Liver (tissue), 9 donors: ENCODE measurements around the gene TULP4. TPM values are rescaled to one million over a fixed set of nuclear protein-coding genes. Genes with fewer than 3 reads are reported as not detected.
"Not testable (repeated sequence)": the region's sequence is repeated elsewhere in the genome, so short reads cannot be mapped to it uniquely, and the experiment has no call there.

Experiments used
- DNase-seq: peaks from one replicate; pipeline ENCODE4 v3.0.0-alpha.2; 2017; ENCODE audit warnings: low spot score
- H3K27ac ChIP-seq, 2 donors: one replicate each; pipeline ENCODE4 v1.7.0; 2013; ENCODE audit warnings: inconsistent platforms in 2 of 2, low read length in 2 of 2, control low read depth in 1 of 2, low read depth in 1 of 2, mild to moderate bottlenecking in 1 of 2
- H3K27me3 ChIP-seq, 4 donors: one replicate each; pipeline versions ENCODE4 v1.6.1 to v1.7.0; 2013; ENCODE audit warnings: low read length in 3 of 4, inconsistent platforms in 1 of 4, mild to moderate bottlenecking in 1 of 4, moderate library complexity in 1 of 4; ENCODE audit not compliant: control insufficient read depth in 4 of 4, insufficient read depth in 4 of 4
- H3K36me3 ChIP-seq, 4 donors: one replicate each; pipeline versions ENCODE4 v1.6.1 to v1.7.0; 2013; ENCODE audit warnings: low read length in 3 of 4, mild to moderate bottlenecking in 3 of 4, low read depth in 1 of 4, moderate library complexity in 1 of 4; ENCODE audit not compliant: control insufficient read depth in 4 of 4, insufficient read depth in 3 of 4
- H3K4me1 ChIP-seq, 4 donors: one replicate each; pipeline versions ENCODE4 v1.6.1 to v1.7.0; 2013; ENCODE audit warnings: low read length in 3 of 4, mild to moderate bottlenecking in 3 of 4, moderate library complexity in 1 of 4; ENCODE audit not compliant: control insufficient read depth in 4 of 4, insufficient read depth in 4 of 4
- H3K4me3 ChIP-seq, 3 donors: one replicate each; pipeline versions ENCODE4 v1.6.1 to v1.7.0; 2013; ENCODE audit warnings: low read length in 3 of 3, control low read depth in 1 of 3, low read depth in 1 of 3, mild to moderate bottlenecking in 1 of 3
- H3K9ac ChIP-seq, 2 donors: one replicate each; pipeline ENCODE4 v1.7.0; 2013; ENCODE audit warnings: low read length in 2 of 2, mild to moderate bottlenecking in 2 of 2, moderate library complexity in 2 of 2, control low read depth in 1 of 2, low read depth in 1 of 2
- H3K9me3 ChIP-seq, 4 donors: one replicate each; pipeline versions ENCODE4 v1.6.1 to v1.7.0; 2013; ENCODE audit warnings: low read length in 3 of 4; ENCODE audit not compliant: control insufficient read depth in 4 of 4
- EGR1 ChIP-seq, 2 donors: IDR thresholded peaks; 2 replicates each; pipeline ENCODE4 v1.6.1; 2016 to 2018; ENCODE audit warnings: antibody characterized with exemption in 2 of 2, low read depth in 2 of 2
- FOXA2 ChIP-seq: IDR thresholded peaks from 2 replicates; pipeline ENCODE4 v1.6.1; 2016; ENCODE audit warnings: antibody characterized with exemption
- GABPA ChIP-seq, 2 donors: IDR thresholded peaks in 1 of 2; conservative IDR thresholded peaks in 1 of 2; 2 replicates each; pipeline ENCODE4 v1.6.1; 2016; ENCODE audit warnings: antibody characterized with exemption in 2 of 2, mild to moderate bottlenecking in 1 of 2, moderate library complexity in 1 of 2
- HNF4A ChIP-seq, 2 donors: conservative IDR thresholded peaks; 2 replicates each; pipeline ENCODE4 v1.6.1; 2016; ENCODE audit warnings: antibody characterized with exemption in 2 of 2, mild to moderate bottlenecking in 2 of 2
- NR2F2 ChIP-seq: IDR thresholded peaks from 2 replicates; pipeline ENCODE4 v1.6.1; 2016; ENCODE audit warnings: antibody characterized with exemption
- RAD21 ChIP-seq, 2 donors: IDR thresholded peaks; 2 replicates each; pipeline ENCODE4 v1.6.1; 2016; ENCODE audit warnings: antibody characterized with exemption in 2 of 2, mild to moderate bottlenecking in 2 of 2
- SP1 ChIP-seq: IDR thresholded peaks from 2 replicates; pipeline ENCODE4 v1.6.1; 2018; ENCODE audit warnings: antibody characterized with exemption, mild to moderate bottlenecking
- YY1 ChIP-seq: IDR thresholded peaks from 2 replicates; pipeline ENCODE4 v1.6.1; 2016; ENCODE audit warnings: antibody characterized with exemption, mild to moderate bottlenecking
- WGBS: extraction: QIAGEN DNeasy Blood & Tissue Kit; methylation state at CpG from one replicate; pipeline ENCODE4 v1.1.7; 2013; 5-methylcytosine and 5-hydroxymethylcytosine counted together
- polyA plus RNA-seq, 2 donors: library from polyadenylated mRNA; stranded (reverse) in 1 of 2; unstranded in 1 of 2; fragments of 200-250 nt in 1 of 2; fragments of >200 nt in 1 of 2; fragmentation: Nextera tagmentation in 1 of 2; extraction: Ambion mirVana in 1 of 2; gene quantifications; one replicate each; pipeline versions ENCODE4 v1.2.1 to v1.2.3, GENCODE V29; 2013 to 2015
- total RNA-seq, 2 donors: library from RNA; depleted of rRNA; stranded (reverse); fragments of >200 nt; gene quantifications; one replicate each; pipeline ENCODE4 v1.2.3, GENCODE V29; 2014
- TF ChIP-seq, protein P1 (sequence below): IDR thresholded peaks from 2 replicates; pipeline ENCODE4 v1.6.1; 2016; ENCODE audit warnings: antibody characterized with exemption
- TF ChIP-seq, protein P2 (sequence below): IDR thresholded peaks from 2 replicates; pipeline ENCODE4 v1.6.1; 2016; ENCODE audit warnings: antibody characterized with exemption, mild to moderate bottlenecking
- TF ChIP-seq, protein P3 (sequence below): IDR thresholded peaks from 2 replicates; pipeline ENCODE4 v1.6.1; 2016; ENCODE audit warnings: antibody characterized with exemption
- TF ChIP-seq, protein P4 (sequence below): fragments of 150-350 bp; IDR thresholded peaks from 2 replicates; pipeline ENCODE4 v1.5.1; 2017; ENCODE audit warnings: improper control_type of control experiment, low read depth, low read length; ENCODE audit not compliant: missing input control
- TF ChIP-seq, protein P5 (sequence below): IDR thresholded peaks from 2 replicates; pipeline ENCODE4 v1.6.1; 2016; ENCODE audit warnings: antibody characterized with exemption
- donor health status: healthy.
- donor health status: healthy.
- donor health status: healthy.
- donor health status: healthy.
- donor health status: healthy.

Gene TULP4
- total and polyA plus RNA-seq, 4 donors: 2.2 to 53.3 (median 18.0) TPM

DNA sequence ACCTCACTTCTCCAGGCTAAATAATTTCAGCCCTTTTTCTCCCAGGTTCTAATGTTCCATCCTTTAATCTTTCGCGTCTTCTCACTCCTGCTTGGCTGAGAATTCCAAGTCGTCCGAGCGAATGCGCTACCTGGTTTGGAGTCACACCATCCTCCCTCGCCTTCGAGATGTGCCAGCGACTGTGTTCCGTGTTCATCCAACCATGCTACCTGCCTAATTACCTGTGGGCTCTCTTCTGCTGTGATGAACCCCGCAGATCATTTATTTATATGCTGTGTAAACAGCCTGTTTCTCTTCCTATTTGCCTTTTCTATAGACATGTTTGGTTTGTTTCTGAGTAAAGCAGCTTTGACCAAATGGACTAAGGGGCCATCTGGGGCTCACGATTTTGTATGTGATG is 164.1 kb downstream of the TULP4 start:
- no peak overlapping the region for H3K27ac ChIP-seq
- no peak overlapping the region for H3K4me3 ChIP-seq
- TF ChIP-seq NR2F2 (no peak), HNF4A (conservative IDR thresholded peaks at IDR 0.05) (no peak), EGR1 (IDR thresholded peaks at IDR 0.05; ENCODE audit: low read depth in 2 of 2) (no peak), FOXA2 (no peak), RAD21 (IDR thresholded peaks at IDR 0.05) (no peak), YY1 (no peak), SP1 (no peak), GABPA (IDR thresholded peaks at IDR 0.05 in 1 of 2, conservative IDR thresholded peaks at IDR 0.05 in 1 of 2) (no peak)
- TF ChIP-seq, protein P1, sequence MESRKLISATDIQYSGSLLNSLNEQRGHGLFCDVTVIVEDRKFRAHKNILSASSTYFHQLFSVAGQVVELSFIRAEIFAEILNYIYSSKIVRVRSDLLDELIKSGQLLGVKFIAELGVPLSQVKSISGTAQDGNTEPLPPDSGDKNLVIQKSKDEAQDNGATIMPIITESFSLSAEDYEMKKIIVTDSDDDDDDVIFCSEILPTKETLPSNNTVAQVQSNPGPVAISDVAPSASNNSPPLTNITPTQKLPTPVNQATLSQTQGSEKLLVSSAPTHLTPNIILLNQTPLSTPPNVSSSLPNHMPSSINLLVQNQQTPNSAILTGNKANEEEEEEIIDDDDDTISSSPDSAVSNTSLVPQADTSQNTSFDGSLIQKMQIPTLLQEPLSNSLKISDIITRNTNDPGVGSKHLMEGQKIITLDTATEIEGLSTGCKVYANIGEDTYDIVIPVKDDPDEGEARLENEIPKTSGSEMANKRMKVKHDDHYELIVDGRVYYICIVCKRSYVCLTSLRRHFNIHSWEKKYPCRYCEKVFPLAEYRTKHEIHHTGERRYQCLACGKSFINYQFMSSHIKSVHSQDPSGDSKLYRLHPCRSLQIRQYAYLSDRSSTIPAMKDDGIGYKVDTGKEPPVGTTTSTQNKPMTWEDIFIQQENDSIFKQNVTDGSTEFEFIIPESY: no peak
- TF ChIP-seq, protein P2, sequence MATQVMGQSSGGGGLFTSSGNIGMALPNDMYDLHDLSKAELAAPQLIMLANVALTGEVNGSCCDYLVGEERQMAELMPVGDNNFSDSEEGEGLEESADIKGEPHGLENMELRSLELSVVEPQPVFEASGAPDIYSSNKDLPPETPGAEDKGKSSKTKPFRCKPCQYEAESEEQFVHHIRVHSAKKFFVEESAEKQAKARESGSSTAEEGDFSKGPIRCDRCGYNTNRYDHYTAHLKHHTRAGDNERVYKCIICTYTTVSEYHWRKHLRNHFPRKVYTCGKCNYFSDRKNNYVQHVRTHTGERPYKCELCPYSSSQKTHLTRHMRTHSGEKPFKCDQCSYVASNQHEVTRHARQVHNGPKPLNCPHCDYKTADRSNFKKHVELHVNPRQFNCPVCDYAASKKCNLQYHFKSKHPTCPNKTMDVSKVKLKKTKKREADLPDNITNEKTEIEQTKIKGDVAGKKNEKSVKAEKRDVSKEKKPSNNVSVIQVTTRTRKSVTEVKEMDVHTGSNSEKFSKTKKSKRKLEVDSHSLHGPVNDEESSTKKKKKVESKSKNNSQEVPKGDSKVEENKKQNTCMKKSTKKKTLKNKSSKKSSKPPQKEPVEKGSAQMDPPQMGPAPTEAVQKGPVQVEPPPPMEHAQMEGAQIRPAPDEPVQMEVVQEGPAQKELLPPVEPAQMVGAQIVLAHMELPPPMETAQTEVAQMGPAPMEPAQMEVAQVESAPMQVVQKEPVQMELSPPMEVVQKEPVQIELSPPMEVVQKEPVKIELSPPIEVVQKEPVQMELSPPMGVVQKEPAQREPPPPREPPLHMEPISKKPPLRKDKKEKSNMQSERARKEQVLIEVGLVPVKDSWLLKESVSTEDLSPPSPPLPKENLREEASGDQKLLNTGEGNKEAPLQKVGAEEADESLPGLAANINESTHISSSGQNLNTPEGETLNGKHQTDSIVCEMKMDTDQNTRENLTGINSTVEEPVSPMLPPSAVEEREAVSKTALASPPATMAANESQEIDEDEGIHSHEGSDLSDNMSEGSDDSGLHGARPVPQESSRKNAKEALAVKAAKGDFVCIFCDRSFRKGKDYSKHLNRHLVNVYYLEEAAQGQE: no peak
- TF ChIP-seq, protein P3, sequence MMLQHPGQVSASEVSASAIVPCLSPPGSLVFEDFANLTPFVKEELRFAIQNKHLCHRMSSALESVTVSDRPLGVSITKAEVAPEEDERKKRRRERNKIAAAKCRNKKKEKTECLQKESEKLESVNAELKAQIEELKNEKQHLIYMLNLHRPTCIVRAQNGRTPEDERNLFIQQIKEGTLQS: no peak
- TF ChIP-seq, protein P4, sequence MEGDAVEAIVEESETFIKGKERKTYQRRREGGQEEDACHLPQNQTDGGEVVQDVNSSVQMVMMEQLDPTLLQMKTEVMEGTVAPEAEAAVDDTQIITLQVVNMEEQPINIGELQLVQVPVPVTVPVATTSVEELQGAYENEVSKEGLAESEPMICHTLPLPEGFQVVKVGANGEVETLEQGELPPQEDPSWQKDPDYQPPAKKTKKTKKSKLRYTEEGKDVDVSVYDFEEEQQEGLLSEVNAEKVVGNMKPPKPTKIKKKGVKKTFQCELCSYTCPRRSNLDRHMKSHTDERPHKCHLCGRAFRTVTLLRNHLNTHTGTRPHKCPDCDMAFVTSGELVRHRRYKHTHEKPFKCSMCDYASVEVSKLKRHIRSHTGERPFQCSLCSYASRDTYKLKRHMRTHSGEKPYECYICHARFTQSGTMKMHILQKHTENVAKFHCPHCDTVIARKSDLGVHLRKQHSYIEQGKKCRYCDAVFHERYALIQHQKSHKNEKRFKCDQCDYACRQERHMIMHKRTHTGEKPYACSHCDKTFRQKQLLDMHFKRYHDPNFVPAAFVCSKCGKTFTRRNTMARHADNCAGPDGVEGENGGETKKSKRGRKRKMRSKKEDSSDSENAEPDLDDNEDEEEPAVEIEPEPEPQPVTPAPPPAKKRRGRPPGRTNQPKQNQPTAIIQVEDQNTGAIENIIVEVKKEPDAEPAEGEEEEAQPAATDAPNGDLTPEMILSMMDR: no peak
- TF ChIP-seq, protein P5, sequence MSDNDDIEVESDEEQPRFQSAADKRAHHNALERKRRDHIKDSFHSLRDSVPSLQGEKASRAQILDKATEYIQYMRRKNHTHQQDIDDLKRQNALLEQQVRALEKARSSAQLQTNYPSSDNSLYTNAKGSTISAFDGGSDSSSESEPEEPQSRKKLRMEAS: no peak
- peaks cover 5 to 22% (median 9%) of the 10 kb centered on the region in 4 donors for H3K36me3 ChIP-seq
- no peaks in the 10 kb centered on the region for H3K27me3 ChIP-seq
- 96% methylated on average over 12 of the region's 12 CpGs for WGBS
- H3K9me3 ChIP-seq: no peaks in the 10 kb centered on the region
- H3K4me1 ChIP-seq: no peaks in the 10 kb centered on the region
- no peak for DNase-seq
- H3K9ac ChIP-seq: no peak overlapping the region

DNA sequence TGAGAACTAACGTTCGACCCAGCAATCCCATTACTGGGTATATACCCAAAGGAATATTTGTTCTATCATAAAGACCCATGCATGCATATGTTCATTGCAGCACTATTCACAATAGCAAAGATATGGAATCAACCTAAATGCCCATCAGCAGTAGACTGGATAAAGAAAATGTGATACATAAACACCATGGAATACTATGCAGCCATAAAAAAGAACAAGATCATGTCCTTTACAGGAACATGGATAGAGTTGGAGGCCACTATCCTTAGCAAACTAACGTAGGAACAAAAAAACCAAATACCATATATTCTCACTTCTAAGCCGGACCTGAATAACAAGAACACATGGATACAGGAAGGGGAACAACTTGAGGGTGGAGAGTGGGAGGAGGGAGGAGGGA is 165.5 kb downstream of the TULP4 start:
- not testable (repeated sequence) for H3K4me1 ChIP-seq, H3K27ac ChIP-seq, DNase-seq, H3K9ac ChIP-seq, H3K27me3 ChIP-seq, H3K4me3 ChIP-seq, H3K9me3 ChIP-seq
- peaks cover 7 to 31% (median 10%) of the 10 kb centered on the region in 4 donors for H3K36me3 ChIP-seq
- WGBS: 97% methylated on average over 4 of the region's 4 CpGs
